Fibroblast of skin of right quadriceps (primary cell): Measurements from ENCODE around the gene AMER3.

ENCODE experiments used
- DNase-seq: peaks from one replicate; pipeline ENCODE4 v3.0.0-alpha.2; 2013

Gene AMER3

GRCh38 chr2:130754811-130755210 is 529 bp upstream of the AMER3 start:
- no peak for DNase-seq

- no peak for DNase-seq
Measured at GRCh38 chr2:130756053-130756873, 923 bp downstream of the AMER3 start.

- no peak for DNase-seq
Measured at GRCh38 chr2:130756874-130757668, 1.7 kb downstream of the AMER3 start.

GRCh38 chr2:130759906-130760753 is 4.8 kb downstream of the AMER3 start:
- DNase-seq: no peak

- no peak for DNase-seq
Measured at GRCh38 chr2:130760754-130761751, 5.7 kb downstream of the AMER3 start.

- DNase-seq: no peak
Measured at GRCh38 chr2:130762031-130762909, 6.9 kb downstream of the AMER3 start.

GRCh38 chr2:130762910-130763385 is 7.6 kb downstream of the AMER3 start:
- no peak for DNase-seq

- no peak for DNase-seq
Measured at GRCh38 chr2:130763405-130763804, 8.1 kb downstream of the AMER3 start.

- DNase-seq: no peak
Measured at GRCh38 chr2:130764035-130764820, 8.9 kb downstream of the AMER3 start.

- DNase-seq: no peak
Measured at GRCh38 chr2:130764821-130765115, 9.4 kb downstream of the AMER3 start.

GRCh38 chr2:130765464-130765863 is 10.1 kb downstream of the AMER3 start:
- DNase-seq: no peak

GRCh38 chr2:130766037-130766436 is 10.7 kb downstream of the AMER3 start:
- DNase-seq: no peak

GRCh38 chr2:130766711-130767407 is 11.5 kb downstream of the AMER3 start:
- DNase-seq: no peak

GRCh38 chr2:130767408-130767775 is 12.1 kb downstream of the AMER3 start:
- no peak for DNase-seq

GRCh38 chr2:130768191-130768855 is 13.0 kb downstream of the AMER3 start:
- no peak for DNase-seq

GRCh38 chr2:130769343-130769907 is 14.1 kb downstream of the AMER3 start:
- DNase-seq: no peak

GRCh38 chr2:130776550-130776949 is 21.2 kb downstream of the AMER3 start:
- no peak for DNase-seq

- no peak for DNase-seq
Measured at GRCh38 chr2:130778781-130779180, 23.4 kb downstream of the AMER3 start.
